K562 (cell line): ENCODE results near the gene CDKL5. TPM values are rescaled to one million over a fixed set of nuclear protein-coding genes. Genes with fewer than 3 reads are reported as not detected.

ENCODE experiments used
- ATAC-seq: fragments of 200-7000 bp; cut with Tn5 transposase; 3 replicates; pipeline ENCODE4 v1.9.1; 2020; ENCODE audit warnings: moderate library complexity
- BruUV-seq: library from RNA; stranded (reverse); fragments of 400-500 nt; replicated peaks from 2 replicates; lab custom pipeline; 2021; lab: Mats Ljungman, UMichigan
- CTCF ChIA-PET: fragments of 300-600 bp; formaldehyde crosslinking; extraction: SDS; loops from one replicate; lab custom pipeline; 2021; ENCODE audit warnings: low intra/inter-chr PET ratio; lab: Yijun Ruan, JAX
- POLR2A ChIA-PET: fragments of 300-600, 350-650 bp; sonication (Branson Sonifier 250); formaldehyde crosslinking; extraction: SDS; loops from one replicate; lab custom pipeline; 2021; ENCODE audit warnings: antibody characterized with exemption, inconsistent platforms; lab: Yijun Ruan, JAX
- DNase-seq, 4 experiments: peaks; one replicate each; pipeline versions ENCODE4 v3.0.0 to v3.0.0-alpha.2; 2011 to 2018; ENCODE audit warnings: low spot score in 3 of 4, mixed read lengths in 3 of 4; ENCODE audit errors: extremely low read depth in 1 of 4
- FAIRE-seq: peaks from 2 replicates; lab custom pipeline; 2011; peaks lifted over from hg19 to GRCh38; lab: Jason Lieb, UNC
- H2AFZ ChIP-seq: 2 replicates; pipeline ENCODE4 v1.6.0; 2011; ENCODE audit warnings: low read depth, low read length, control low read depth, inconsistent platforms
- H3K27ac ChIP-seq: fragments of 200-600 bp; 3 replicates; pipeline ENCODE4 v1.8.0; 2011; ENCODE audit warnings: low read depth, mild to moderate bottlenecking, control low read depth, inconsistent platforms, low read length, moderate library complexity, mixed read lengths; ENCODE audit errors: extremely low read depth
- H3K27me3 ChIP-seq, 2 experiments: fragments of 300-600 bp in 1 of 2; 2 replicates in 1 of 2; 3 replicates in 1 of 2; pipeline versions ENCODE4 v1.6.0 to v1.8.0; 2011; ENCODE audit warnings: inconsistent platforms in 2 of 2, low read length in 2 of 2, mild to moderate bottlenecking in 1 of 2, mixed read lengths in 1 of 2, moderate library complexity in 1 of 2; ENCODE audit not compliant: control insufficient read depth in 2 of 2, insufficient read depth in 2 of 2
- H3K36me3 ChIP-seq: fragments of 300-600 bp; 3 replicates; pipeline ENCODE4 v1.8.0; 2011; ENCODE audit warnings: mild to moderate bottlenecking, low read length, inconsistent platforms; ENCODE audit not compliant: control insufficient read depth, insufficient read depth
- H3K4me1 ChIP-seq, 2 experiments: fragments of 200-600 bp in 1 of 2; replicated peaks in 1 of 2; 2 replicates in 1 of 2; 3 replicates in 1 of 2; pipeline versions ENCODE4 v1.5.1 to v1.8.0; 2011; ENCODE audit warnings: inconsistent platforms in 2 of 2, low read length in 2 of 2, mild to moderate bottlenecking in 1 of 2, mixed read lengths in 1 of 2, moderate library complexity in 1 of 2; ENCODE audit not compliant: control insufficient read depth in 2 of 2, insufficient read depth in 2 of 2
- H3K4me2 ChIP-seq: 2 replicates; pipeline ENCODE4 v1.6.1; 2011; ENCODE audit warnings: low read length, control low read depth, inconsistent platforms, mixed read lengths; ENCODE audit not compliant: insufficient read depth
- H3K4me3 ChIP-seq: fragments of 200-600 bp; sonication (generic), shearing (Covaris generic); 2 replicates; pipeline ENCODE4 v1.5.1; 2016; ENCODE audit warnings: control low read depth, inconsistent platforms
- H3K79me2 ChIP-seq: fragments of 200-600 bp; 3 replicates; pipeline ENCODE4 v1.8.0; 2011; ENCODE audit warnings: low read length, inconsistent platforms; ENCODE audit not compliant: control insufficient read depth, insufficient read depth
- H3K9ac ChIP-seq, 2 experiments: 2 replicates each; pipeline versions ENCODE4 v1.6.0 to v1.6.1; 2011; ENCODE audit warnings: low read depth in 2 of 2, low read length in 2 of 2, control low read depth in 1 of 2, inconsistent platforms in 1 of 2, mild to moderate bottlenecking in 1 of 2, mixed read lengths in 1 of 2; ENCODE audit not compliant: insufficient read depth in 1 of 2
- H3K9me1 ChIP-seq: one replicate; pipeline ENCODE4 v1.6.0; 2011; ENCODE audit warnings: inconsistent platforms, mild to moderate bottlenecking, low read length, moderate library complexity; ENCODE audit not compliant: control insufficient read depth, insufficient read depth
- H3K9me3 ChIP-seq: replicated peaks from 2 replicates; pipeline ENCODE4 v1.5.1; 2011; ENCODE audit warnings: low read depth, low read length, inconsistent platforms; ENCODE audit not compliant: control insufficient read depth, insufficient read depth
- H4K20me1 ChIP-seq: replicated peaks from 2 replicates; pipeline ENCODE4 v1.6.1; 2011; ENCODE audit warnings: low read length, inconsistent platforms, mixed read lengths; ENCODE audit not compliant: control insufficient read depth, insufficient read depth
- ARHGAP35 ChIP-seq: fragments of 450-650 bp; IDR thresholded peaks from 2 replicates; pipeline ENCODE4 v1.6.1; 2018; ENCODE audit not compliant: partially characterized antibody
- CBX5 ChIP-seq: IDR thresholded peaks from 2 replicates; pipeline ENCODE4 v1.6.1; 2014; ENCODE audit warnings: low read depth, borderline replicate concordance
- DDX20 ChIP-seq: fragments of 450-650 bp; IDR thresholded peaks from 2 replicates; pipeline ENCODE4 v1.6.1; 2016; ENCODE audit warnings: missing genetic modification characterization, low read depth, mild to moderate bottlenecking, missing compliant biosample characterization, moderate library complexity
- MTF1 ChIP-seq: fragments of 250-450 bp; sonication (Bioruptor Pico); IDR thresholded peaks from 2 replicates; pipeline ENCODE4 v1.9.0; 2021; ENCODE audit warnings: moderate library complexity, mild to moderate bottlenecking, inconsistent platforms, borderline replicate concordance
- PTBP1 ChIP-seq: fragments of 200-400 bp; formaldehyde crosslinking; IDR thresholded peaks from 2 replicates; pipeline ENCODE4 v1.6.1; 2017; ENCODE audit warnings: low read depth, low read length
- RAD51 ChIP-seq: fragments of 450-650 bp; IDR thresholded peaks from 2 replicates; pipeline ENCODE4 v1.7.1; 2016; ENCODE audit warnings: low read depth, mild to moderate bottlenecking, borderline replicate concordance
- SREBF1 ChIP-seq: fragments of 150-350 bp; IDR thresholded peaks from 2 replicates; pipeline ENCODE4 v1.6.1; 2014; ENCODE audit warnings: antibody characterized with exemption, low read depth, low read length, borderline replicate concordance
- SRSF3 ChIP-seq: fragments of 200-400 bp; formaldehyde crosslinking; IDR thresholded peaks from 2 replicates; pipeline ENCODE4 v1.6.1; 2016; ENCODE audit warnings: mild to moderate bottlenecking, low read length, moderate library complexity; ENCODE audit not compliant: insufficient read depth
- ZNF224 ChIP-seq: sonication (generic); formaldehyde crosslinking; IDR thresholded peaks from 2 replicates; pipeline ENCODE4 v1.8.0; 2022; ENCODE audit warnings: mild to moderate bottlenecking, missing genetic modification reagents
- ZNF239 ChIP-seq: fragments of 250-450 bp; sonication (Bioruptor Pico); IDR thresholded peaks from 2 replicates; pipeline ENCODE4 v1.4.0; 2020; ENCODE audit warnings: mild to moderate bottlenecking
- WGBS: fragments of 100-300 bp; shearing (Covaris generic); methylation state at CpG from one replicate; pipeline ENCODE4 v1.1.6; 2016; ENCODE audit warnings: low coverage, mixed read lengths; ENCODE audit not compliant: insufficient coverage; ENCODE audit errors: missing lambda C conversion rate; 5-methylcytosine and 5-hydroxymethylcytosine counted together
- in situ Hi-C: fragments of 300-500 bp; cut with MboI; formaldehyde crosslinking; loops from 4 replicates; pipeline ENCODE4 v1.15.0; 2018; ENCODE audit warnings: inconsistent platforms, mixed read lengths
- intact Hi-C: fragments of 100-400 bp; cut with micrococcal nuclease; formaldehyde crosslinking; loops from 2 replicates; pipeline ENCODE4 v1.14.2; 2022
- polyA plus RNA-seq, 8 experiments: library from polyadenylated mRNA; depleted of rRNA in 4 of 8; stranded (reverse) in 5 of 8; unstranded in 3 of 8; fragments of >200 nt; fragmentation: Nextera tagmentation in 2 of 8; fragmentation: Illumina TruSeq in 1 of 8; extraction: Ambion mirVana in 2 of 8; extraction: Trizol in 1 of 8; gene quantifications; 2 replicates each; pipeline versions ENCODE4 v1.2.1 to v1.2.3, GENCODE V29; 2011 to 2014; ENCODE audit warnings: inconsistent platforms in 1 of 8, missing spikeins in 1 of 8
- total RNA-seq, 7 experiments: library from RNA; depleted of rRNA in 6 of 7; stranded (reverse); fragments of >200 nt in 6 of 7; fragmentation: Illumina TruSeq in 2 of 7; extraction: Trizol in 2 of 7; gene quantifications; 2 replicates each; pipeline versions ENCODE4 v1.2.1 to v1.2.3, GENCODE V29; 2011 to 2021; ENCODE audit warnings: low replicate concordance in 1 of 7

CDKL5 gene
- total and polyA plus RNA-seq, 9 of the 15 experiments (the other 6 are each of a cell fraction or from before 2014, with no cell fraction given) = under 0.01 to 0.21 (median 0.04) TPM

- TF ChIP-seq CBX5 = no peak
- no peak for TF ChIP-seq ARHGAP35
- no peak for TF ChIP-seq RAD51
- no peak for TF ChIP-seq PTBP1
- no peak for TF ChIP-seq DDX20
- no peak for TF ChIP-seq MTF1 (CRISPR knock-in tag)
- no peak for TF ChIP-seq ZNF239 (CRISPR knock-in tag)
These were observed 249.7 kb downstream of the CDKL5 start (continued) for GRCh38 chrX:18674788-18675735.

- ATAC-seq (no peak), DNase-seq (no peak), FAIRE-seq (no peak)
- CTCF ChIA-PET = interaction anchor here (0.7 kb wide), 1 partner anchor 10 kb away, joined by 3 read pairs; no protein-coding TSS in a partner anchor
- in situ Hi-C loops = no loop called here
- no TSS peak for BruUV-seq
- Histone ChIP-seq H3K9ac (no peak overlapping the region), H3K9me3 (no peaks in the 10 kb centered on the region), H3K27ac (no peak overlapping the region), H3K4me3 (no peak overlapping the region), H3K79me2 (no peaks in the 10 kb centered on the region), H3K9me1 (no peaks in the 10 kb centered on the region), H3K36me3 (no peaks in the 10 kb centered on the region), H3K4me2 (peak overlapping the region; percentile 64), H3K27me3 (no peaks in the 10 kb centered on the region), H3K4me1 (peaks cover 0 to 10% of the 10 kb centered on the region in 2 experiments; a peak in 3 of 5 replicates), H4K20me1 (no peaks in the 10 kb centered on the region), H2AFZ (peak overlapping the region; percentile 10; the same call in 1 of the 2 replicates)
- POLR2A ChIA-PET = no interaction called here
- intact Hi-C loops = no loop called here
- WGBS = 24% methylated on average over 7 of the region's 10 CpGs
- no peak for TF ChIP-seq ZNF224
- TF ChIP-seq SREBF1 = no peak
- no peak for TF ChIP-seq SRSF3
These were observed 250.6 kb downstream of the CDKL5 start for GRCh38 chrX:18676050-18676449.
